GM23338 (cell line): ENCODE measurements around the gene TWIST2. TPM values are rescaled to one million over a fixed set of nuclear protein-coding genes. Genes with fewer than 3 reads are reported as not detected.

ENCODE experiments used
- ATAC-seq: fragments of 200-7000 bp; cut with Tn5 transposase; 3 replicates; pipeline ENCODE4 v1.9.1; 2020
- DNase-seq: peaks from one replicate; pipeline ENCODE4 v3.0.0-alpha.2; 2015; ENCODE audit warnings: low spot score
- H2AFZ ChIP-seq: fragments of 200-600 bp; sonication (generic); 2 replicates; pipeline ENCODE4 v1.8.0; 2016; ENCODE audit warnings: antibody characterized with exemption, mild to moderate bottlenecking, moderate library complexity
- H3F3A ChIP-seq: fragments of 200-600 bp; sonication (generic); replicated peaks from 2 replicates; pipeline ENCODE4 v1.8.0; 2017; ENCODE audit warnings: antibody characterized with exemption, mixed run types, low read depth
- H3K27ac ChIP-seq: fragments of 200-600 bp; sonication (generic); 2 replicates; pipeline ENCODE4 v1.6.1; 2016; ENCODE audit warnings: low read depth
- H3K27me3 ChIP-seq: fragments of 200-600 bp; sonication (generic); 2 replicates; pipeline ENCODE4 v1.8.0; 2016; ENCODE audit warnings: mild to moderate bottlenecking, mixed run types, moderate library complexity; ENCODE audit not compliant: insufficient read depth
- H3K36me3 ChIP-seq: fragments of 200-600 bp; sonication (generic); 2 replicates; pipeline ENCODE4 v1.8.0; 2016; ENCODE audit warnings: mild to moderate bottlenecking; ENCODE audit not compliant: insufficient read depth
- H3K4me1 ChIP-seq: fragments of 200-600 bp; sonication (generic); 2 replicates; pipeline ENCODE4 v1.8.0; 2016; ENCODE audit warnings: mild to moderate bottlenecking, moderate library complexity; ENCODE audit not compliant: insufficient read depth
- H3K4me2 ChIP-seq: fragments of 200-600 bp; sonication (generic); 2 replicates; pipeline ENCODE4 v1.7.1; 2017; ENCODE audit warnings: mixed run types
- H3K4me3 ChIP-seq: fragments of 200-600 bp; sonication (generic); 2 replicates; pipeline ENCODE4 v1.6.1; 2016; ENCODE audit warnings: mixed run types
- H3K79me2 ChIP-seq: fragments of 200-600 bp; sonication (generic); replicated peaks from 2 replicates; pipeline ENCODE4 v1.8.0; 2017; ENCODE audit warnings: mild to moderate bottlenecking; ENCODE audit not compliant: insufficient read depth
- H3K9me2 ChIP-seq: fragments of 200-600 bp; sonication (generic); 2 replicates; pipeline ENCODE4 v1.8.0; 2017; ENCODE audit not compliant: insufficient read depth
- H4K20me1 ChIP-seq: fragments of 200-600 bp; sonication (generic); replicated peaks from 2 replicates; pipeline ENCODE4 v1.8.0; 2017; ENCODE audit warnings: mild to moderate bottlenecking; ENCODE audit not compliant: insufficient read depth
- H3K27ac Mint-ChIP-seq: 2 replicates; pipeline ENCODE4 v1.8.0; 2020; ENCODE audit warnings: inconsistent platforms, mild to moderate bottlenecking, moderate library complexity, mixed read lengths
- H3K27me3 Mint-ChIP-seq: 3 replicates; pipeline ENCODE4 v1.8.0; 2022; ENCODE audit warnings: low read depth, mild to moderate bottlenecking, moderate library complexity, mixed read lengths, inconsistent platforms; ENCODE audit not compliant: insufficient read depth, poor library complexity
- H3K36me3 Mint-ChIP-seq: 3 replicates; pipeline ENCODE4 v1.8.0; 2021; ENCODE audit warnings: low read depth, mild to moderate bottlenecking, inconsistent platforms, moderate library complexity, mixed read lengths
- H3K4me1 Mint-ChIP-seq: 3 replicates; pipeline ENCODE4 v1.8.0; 2020; ENCODE audit warnings: mild to moderate bottlenecking, inconsistent platforms, mixed read lengths
- H3K4me3 Mint-ChIP-seq: 3 replicates; pipeline ENCODE4 v1.8.0; 2021; ENCODE audit warnings: moderate library complexity, mild to moderate bottlenecking, inconsistent platforms, mixed read lengths
- H3K9me3 Mint-ChIP-seq: 3 replicates; pipeline ENCODE4 v1.8.0; 2020; ENCODE audit warnings: moderate library complexity, mild to moderate bottlenecking, inconsistent platforms, mixed read lengths
- ETS1 ChIP-seq: IDR thresholded peaks from 2 replicates; pipeline ENCODE4 v1.6.1; 2016; ENCODE audit warnings: antibody characterized with exemption
- EZH2 ChIP-seq: fragments of 200-600 bp; sonication (generic); IDR thresholded peaks from one replicate; pipeline ENCODE4 v1.8.0; 2017; ENCODE audit warnings: antibody characterized with exemption, mild to moderate bottlenecking, low read depth; ENCODE audit not compliant: unreplicated experiment
- EZH2phosphoT487 ChIP-seq: fragments of 200-600 bp; sonication (generic); IDR thresholded peaks from one replicate; pipeline ENCODE4 v1.8.1; 2018; ENCODE audit warnings: antibody characterized with exemption; ENCODE audit not compliant: unreplicated experiment
- JUNB ChIP-seq: IDR thresholded peaks from one replicate; pipeline ENCODE4 v1.6.1; 2016; ENCODE audit warnings: antibody characterized with exemption; ENCODE audit not compliant: unreplicated experiment
- NANOG ChIP-seq: IDR thresholded peaks from 2 replicates; pipeline ENCODE4 v1.6.1; 2016; ENCODE audit warnings: antibody characterized with exemption, borderline replicate concordance
- STAT1 ChIP-seq: IDR thresholded peaks from one replicate; pipeline ENCODE4 v1.6.1; 2016; ENCODE audit warnings: antibody characterized with exemption; ENCODE audit not compliant: unreplicated experiment
- ZNF331 ChIP-seq: fragments of 250-450 bp; sonication (Bioruptor Pico); IDR thresholded peaks from 2 replicates; pipeline ENCODE4 v1.5.0; 2020; ENCODE audit warnings: low read depth, mild to moderate bottlenecking, moderate library complexity
- ZNF462 ChIP-seq: fragments of 250-450 bp; sonication (Bioruptor Pico); IDR thresholded peaks from 2 replicates; pipeline ENCODE4 v1.5.0; 2020; ENCODE audit warnings: mild to moderate bottlenecking, moderate library complexity
- polyA plus RNA-seq: library from polyadenylated mRNA; unstranded; fragments of >200 nt; fragmentation: Nextera tagmentation; extraction: Ambion mirVana; gene quantifications from 2 replicates; pipeline ENCODE4 v1.2.1, GENCODE V29; 2016
- total RNA-seq: library from RNA; depleted of rRNA; stranded (reverse); fragments of >200 nt; shearing (Covaris generic); gene quantifications from 2 replicates; pipeline ENCODE4 v1.2.3, GENCODE V29; 2014

The TWIST2 gene
- total and polyA plus RNA-seq, 2 experiments from 2014 or later: 7.0 to 12.5 TPM

GRCh38 chr2:238854246-238854645 lies 6.4 kb downstream of the TWIST2 start:
- no peak overlapping the region for H3K4me3 Mint-ChIP-seq
- Histone ChIP-seq H3K4me2 (0 out of 2 replicates have a peak overlapping the region, but pooled peaks have one; percentile 38), H3F3A (no peaks in the 10 kb centered on the region), H3K4me1 (peaks cover 12% of the 10 kb centered on the region), H3K27me3 (peaks cover 33% of the 10 kb centered on the region), H3K4me3 (no peak overlapping the region), H3K79me2 (peaks cover 4% of the 10 kb centered on the region), H2AFZ (no peak overlapping the region), H3K27ac (no peak overlapping the region), H3K36me3 (no peaks in the 10 kb centered on the region), H4K20me1 (peaks cover 19% of the 10 kb centered on the region), H3K9me2 (no peaks in the 10 kb centered on the region)
- H3K9me3 Mint-ChIP-seq: no peaks in the 10 kb centered on the region
- ATAC-seq (no peak), DNase-seq (no peak)
- H3K4me1 Mint-ChIP-seq: peaks cover 16% of the 10 kb centered on the region
- H3K27ac Mint-ChIP-seq: no peak overlapping the region
- TF ChIP-seq ETS1 (no peak), ZNF462 (CRISPR knock-in tag) (no peak), JUNB (no peak), EZH2phosphoT487 (no peak), ZNF331 (CRISPR knock-in tag) (no peak), NANOG (no peak), EZH2 (no peak), STAT1 (no peak)
- H3K36me3 Mint-ChIP-seq: no peaks in the 10 kb centered on the region
- H3K27me3 Mint-ChIP-seq: peaks cover 24% of the 10 kb centered on the region
